WTC11 (cell line): ENCODE results near the gene RHOU. TPM values are rescaled to one million over a fixed set of nuclear protein-coding genes. Genes with fewer than 3 reads are reported as not detected.

Source experiments
- ATAC-seq: fragments of 200-7000 bp; cut with Tn5 transposase; 2 replicates; pipeline ENCODE4 v1.10.0; 2021; ENCODE audit warnings: mild to moderate bottlenecking, moderate library complexity
- CTCF ChIA-PET: fragments of 300-600 bp; sonication (Branson Sonifier 250); formaldehyde crosslinking; loops from one replicate; lab custom pipeline; 2021; ENCODE audit warnings: antibody characterized with exemption; lab: Charles Lee
- POLR2A ChIA-PET: fragments of 350-600 bp; sonication (Branson Sonifier 250); formaldehyde crosslinking; loops from one replicate; lab custom pipeline; 2021; ENCODE audit warnings: antibody characterized with exemption; lab: Charles Lee
- DNase-seq: peaks from one replicate; pipeline ENCODE4 v3.0.0; 2021; ENCODE audit warnings: low spot score
- H3K27ac Mint-ChIP-seq: 2 replicates; pipeline ENCODE4 v1.8.0; 2021; ENCODE audit warnings: mixed read lengths
- H3K27me3 Mint-ChIP-seq: 2 replicates; pipeline ENCODE4 v1.8.0; 2021; ENCODE audit warnings: low read depth, mild to moderate bottlenecking, moderate library complexity, mixed read lengths
- H3K36me3 Mint-ChIP-seq: 2 replicates; pipeline ENCODE4 v1.8.0; 2021; ENCODE audit warnings: mixed read lengths
- H3K4me1 Mint-ChIP-seq: 2 replicates; pipeline ENCODE4 v1.8.0; 2022; ENCODE audit warnings: mixed read lengths
- H3K4me3 Mint-ChIP-seq: 2 replicates; pipeline ENCODE4 v1.8.0; 2021; ENCODE audit warnings: mild to moderate bottlenecking, moderate library complexity, mixed read lengths
- H3K9me3 Mint-ChIP-seq: 2 replicates; pipeline ENCODE4 v1.8.0; 2021; ENCODE audit warnings: mixed read lengths
- MXD4 ChIP-seq: fragments of 250-450 bp; sonication (Bioruptor Pico); IDR thresholded peaks from 2 replicates; pipeline ENCODE4 v1.8.0; 2021; ENCODE audit warnings: mild to moderate bottlenecking, moderate library complexity, borderline replicate concordance
- TCF7 ChIP-seq: sonication (generic); formaldehyde crosslinking; IDR thresholded peaks from 2 replicates; pipeline ENCODE4 v1.8.0; 2022; ENCODE audit warnings: mild to moderate bottlenecking, low read depth, missing genetic modification reagents, moderate library complexity
- TEAD4 ChIP-seq: sonication (generic); formaldehyde crosslinking; IDR thresholded peaks from 2 replicates; pipeline ENCODE4 v1.8.0; 2022; ENCODE audit warnings: mild to moderate bottlenecking, missing genetic modification reagents
- ZBTB21 ChIP-seq: sonication (generic); formaldehyde crosslinking; IDR thresholded peaks from 2 replicates; pipeline ENCODE4 v1.8.1; 2023; ENCODE audit warnings: mild to moderate bottlenecking, missing genetic modification reagents, borderline replicate concordance
- ZNF121 ChIP-seq: sonication (generic); formaldehyde crosslinking; IDR thresholded peaks from 2 replicates; pipeline ENCODE4 v1.8.0; 2023; ENCODE audit warnings: missing genetic modification reagents
- ZNF263 ChIP-seq: sonication (generic); formaldehyde crosslinking; IDR thresholded peaks from 2 replicates; pipeline ENCODE4 v1.8.1; 2022; ENCODE audit warnings: low read depth, mild to moderate bottlenecking, moderate library complexity, missing genetic modification reagents
- ZNF317 ChIP-seq: sonication (generic); formaldehyde crosslinking; IDR thresholded peaks from 2 replicates; pipeline ENCODE4 v1.8.1; 2023; ENCODE audit warnings: low read depth, mild to moderate bottlenecking, moderate library complexity, missing genetic modification reagents, borderline replicate concordance
- total RNA-seq: library from RNA; stranded (reverse); gene quantifications from 3 replicates; pipeline ENCODE4 v1.2.3, GENCODE V29; 2021
- TF ChIP-seq, protein P1 (sequence below): sonication (generic); formaldehyde crosslinking; IDR thresholded peaks from 2 replicates; pipeline ENCODE4 v1.8.1; 2023; ENCODE audit warnings: mild to moderate bottlenecking, missing genetic modification reagents, moderate library complexity
- TF ChIP-seq, protein P2 (sequence below): sonication (generic); formaldehyde crosslinking; IDR thresholded peaks from 2 replicates; pipeline ENCODE4 v1.8.1; 2023; ENCODE audit warnings: mild to moderate bottlenecking, missing genetic modification reagents, borderline replicate concordance
- TF ChIP-seq, protein P3 (sequence below): sonication (generic); formaldehyde crosslinking; IDR thresholded peaks from 2 replicates; pipeline ENCODE4 v1.8.0; 2022; ENCODE audit warnings: mild to moderate bottlenecking, missing genetic modification reagents
- TF ChIP-seq, protein P4 (sequence below): sonication (generic); formaldehyde crosslinking; IDR thresholded peaks from 2 replicates; pipeline ENCODE4 v1.8.0; 2023; ENCODE audit warnings: missing genetic modification reagents
- TF ChIP-seq, protein P5 (sequence below): fragments of 250-450 bp; sonication (Bioruptor Pico); IDR thresholded peaks from 2 replicates; pipeline ENCODE4 v1.9.0; 2021; ENCODE audit warnings: moderate library complexity, mild to moderate bottlenecking, inconsistent platforms, borderline replicate concordance
- TF ChIP-seq, protein P6 (sequence below): fragments of 250-450 bp; sonication (Bioruptor Pico); IDR thresholded peaks from 2 replicates; pipeline ENCODE4 v1.9.0; 2021; ENCODE audit warnings: mild to moderate bottlenecking

Gene RHOU
- total RNA-seq, 1 experiment from 2014 or later = 6.0 TPM

DNA sequence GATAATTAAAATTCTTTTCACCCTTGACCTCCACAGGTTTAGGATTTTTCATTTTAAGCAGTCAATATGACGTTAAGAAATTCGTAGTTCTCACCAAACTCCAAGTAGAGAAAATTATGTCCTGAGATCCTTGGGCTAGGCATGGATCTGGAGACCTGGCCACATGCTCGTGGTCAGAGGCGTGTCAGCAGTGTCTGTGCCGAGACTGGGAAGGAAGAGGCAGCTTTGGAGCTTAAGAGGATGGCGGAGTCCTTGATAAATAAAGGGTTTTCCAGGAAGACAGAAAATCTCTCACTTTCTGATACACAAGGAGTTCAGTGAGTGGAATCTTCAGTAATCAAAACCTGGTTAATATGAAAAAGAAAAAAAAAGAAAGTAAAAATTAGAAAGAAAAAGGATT is 17.0 kb downstream of the RHOU start (continued):
- TF ChIP-seq, protein P1, sequence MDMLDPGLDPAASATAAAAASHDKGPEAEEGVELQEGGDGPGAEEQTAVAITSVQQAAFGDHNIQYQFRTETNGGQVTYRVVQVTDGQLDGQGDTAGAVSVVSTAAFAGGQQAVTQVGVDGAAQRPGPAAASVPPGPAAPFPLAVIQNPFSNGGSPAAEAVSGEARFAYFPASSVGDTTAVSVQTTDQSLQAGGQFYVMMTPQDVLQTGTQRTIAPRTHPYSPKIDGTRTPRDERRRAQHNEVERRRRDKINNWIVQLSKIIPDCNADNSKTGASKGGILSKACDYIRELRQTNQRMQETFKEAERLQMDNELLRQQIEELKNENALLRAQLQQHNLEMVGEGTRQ (CRISPR knock-in tag) = no peak
- no peak for TF ChIP-seq ZNF317 (CRISPR knock-in tag)

DNA sequence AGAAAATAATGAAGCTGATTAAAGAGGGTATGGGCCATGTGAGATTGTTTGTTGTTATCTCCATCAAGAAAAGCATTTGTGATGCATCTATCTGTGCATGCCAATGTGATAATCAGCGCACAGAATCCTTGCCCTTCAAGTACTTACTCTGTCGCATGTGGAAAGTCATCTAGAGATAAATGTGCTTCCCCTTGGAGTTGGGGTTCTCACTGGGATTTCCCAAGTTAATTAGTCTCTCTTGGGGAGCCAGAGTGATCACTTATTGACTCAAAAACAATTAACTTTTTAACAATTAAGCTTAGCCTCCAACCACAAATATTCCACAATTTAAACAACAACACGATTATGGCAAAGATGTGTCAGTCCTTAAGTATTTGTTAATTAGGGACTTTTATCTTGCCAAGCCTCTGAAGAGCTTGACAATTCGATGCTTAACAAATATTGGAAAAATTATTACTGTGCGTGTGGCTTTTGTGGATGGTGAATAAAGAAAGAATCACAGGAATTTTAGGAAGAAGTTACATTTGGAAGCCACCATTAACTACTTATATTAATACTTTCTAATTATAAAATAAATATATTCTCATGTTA is 17.5 kb downstream of the RHOU start:
- H3K4me1 Mint-ChIP-seq = peaks cover 18% of the 10 kb centered on the region
- ChIA-PET CTCF (interaction anchor here (1.2 kb wide), 1 partner anchor 17 kb away, joined by 4 read pairs; the partner anchor contains the start of gene RHOU), POLR2A (interaction anchor here (0.6 kb wide), 1 partner anchor 407 kb away, joined by 4 read pairs; no protein-coding TSS in a partner anchor)
- H3K36me3 Mint-ChIP-seq = peaks cover 12% of the 10 kb centered on the region; the same call in 1 of the 2 replicates
- peaks cover 17% of the 10 kb centered on the region for H3K9me3 Mint-ChIP-seq
- DNase-seq = no peak
- peaks cover 13% of the 10 kb centered on the region for H3K27me3 Mint-ChIP-seq
- no peak for ATAC-seq
- H3K4me3 Mint-ChIP-seq = no peak overlapping the region
- TF ChIP-seq, protein P2, sequence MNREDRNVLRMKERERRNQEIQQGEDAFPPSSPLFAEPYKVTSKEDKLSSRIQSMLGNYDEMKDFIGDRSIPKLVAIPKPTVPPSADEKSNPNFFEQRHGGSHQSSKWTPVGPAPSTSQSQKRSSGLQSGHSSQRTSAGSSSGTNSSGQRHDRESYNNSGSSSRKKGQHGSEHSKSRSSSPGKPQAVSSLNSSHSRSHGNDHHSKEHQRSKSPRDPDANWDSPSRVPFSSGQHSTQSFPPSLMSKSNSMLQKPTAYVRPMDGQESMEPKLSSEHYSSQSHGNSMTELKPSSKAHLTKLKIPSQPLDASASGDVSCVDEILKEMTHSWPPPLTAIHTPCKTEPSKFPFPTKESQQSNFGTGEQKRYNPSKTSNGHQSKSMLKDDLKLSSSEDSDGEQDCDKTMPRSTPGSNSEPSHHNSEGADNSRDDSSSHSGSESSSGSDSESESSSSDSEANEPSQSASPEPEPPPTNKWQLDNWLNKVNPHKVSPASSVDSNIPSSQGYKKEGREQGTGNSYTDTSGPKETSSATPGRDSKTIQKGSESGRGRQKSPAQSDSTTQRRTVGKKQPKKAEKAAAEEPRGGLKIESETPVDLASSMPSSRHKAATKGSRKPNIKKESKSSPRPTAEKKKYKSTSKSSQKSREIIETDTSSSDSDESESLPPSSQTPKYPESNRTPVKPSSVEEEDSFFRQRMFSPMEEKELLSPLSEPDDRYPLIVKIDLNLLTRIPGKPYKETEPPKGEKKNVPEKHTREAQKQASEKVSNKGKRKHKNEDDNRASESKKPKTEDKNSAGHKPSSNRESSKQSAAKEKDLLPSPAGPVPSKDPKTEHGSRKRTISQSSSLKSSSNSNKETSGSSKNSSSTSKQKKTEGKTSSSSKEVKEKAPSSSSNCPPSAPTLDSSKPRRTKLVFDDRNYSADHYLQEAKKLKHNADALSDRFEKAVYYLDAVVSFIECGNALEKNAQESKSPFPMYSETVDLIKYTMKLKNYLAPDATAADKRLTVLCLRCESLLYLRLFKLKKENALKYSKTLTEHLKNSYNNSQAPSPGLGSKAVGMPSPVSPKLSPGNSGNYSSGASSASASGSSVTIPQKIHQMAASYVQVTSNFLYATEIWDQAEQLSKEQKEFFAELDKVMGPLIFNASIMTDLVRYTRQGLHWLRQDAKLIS (CRISPR knock-in tag) = no peak
- TF ChIP-seq TCF7 (CRISPR knock-in tag) = no peak
- TF ChIP-seq, protein P3, sequence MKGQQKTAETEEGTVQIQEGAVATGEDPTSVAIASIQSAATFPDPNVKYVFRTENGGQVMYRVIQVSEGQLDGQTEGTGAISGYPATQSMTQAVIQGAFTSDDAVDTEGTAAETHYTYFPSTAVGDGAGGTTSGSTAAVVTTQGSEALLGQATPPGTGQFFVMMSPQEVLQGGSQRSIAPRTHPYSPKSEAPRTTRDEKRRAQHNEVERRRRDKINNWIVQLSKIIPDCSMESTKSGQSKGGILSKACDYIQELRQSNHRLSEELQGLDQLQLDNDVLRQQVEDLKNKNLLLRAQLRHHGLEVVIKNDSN (CRISPR knock-in tag) = no peak
- H3K27ac Mint-ChIP-seq = no peak overlapping the region

DNA sequence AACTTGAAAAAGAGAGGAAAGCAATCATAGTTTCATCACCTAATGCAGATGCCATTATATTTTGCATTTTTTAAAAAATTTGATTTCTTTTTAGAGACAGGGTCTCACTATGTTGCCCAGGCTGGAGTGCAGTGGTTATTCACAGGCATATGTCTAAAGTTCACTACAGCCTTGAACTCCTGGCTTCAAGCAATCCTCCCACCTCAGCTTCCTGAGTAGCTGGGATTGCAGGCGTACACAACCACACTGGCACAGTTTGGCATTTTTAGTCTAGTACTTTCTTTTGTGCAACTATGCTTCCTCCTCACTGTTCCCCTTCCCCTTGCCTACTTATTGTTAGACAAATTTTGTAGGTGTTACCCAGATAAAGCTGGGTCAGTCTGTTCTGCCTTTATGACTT is 18.0 kb downstream of the RHOU start:
- no peak overlapping the region for H3K4me3 Mint-ChIP-seq
- H3K4me1 Mint-ChIP-seq = peaks cover 15% of the 10 kb centered on the region
- ATAC-seq (no peak), DNase-seq (no peak)
- CTCF ChIA-PET = interaction anchor here (1.2 kb wide), 1 partner anchor 17 kb away, joined by 4 read pairs; the partner anchor contains the start of gene RHOU
- peaks cover 12% of the 10 kb centered on the region; the same call in 1 of the 2 replicates for H3K36me3 Mint-ChIP-seq
- TF ChIP-seq ZBTB21 (CRISPR knock-in tag) = no peak
- no peak for TF ChIP-seq ZNF263
- TF ChIP-seq, protein P4, sequence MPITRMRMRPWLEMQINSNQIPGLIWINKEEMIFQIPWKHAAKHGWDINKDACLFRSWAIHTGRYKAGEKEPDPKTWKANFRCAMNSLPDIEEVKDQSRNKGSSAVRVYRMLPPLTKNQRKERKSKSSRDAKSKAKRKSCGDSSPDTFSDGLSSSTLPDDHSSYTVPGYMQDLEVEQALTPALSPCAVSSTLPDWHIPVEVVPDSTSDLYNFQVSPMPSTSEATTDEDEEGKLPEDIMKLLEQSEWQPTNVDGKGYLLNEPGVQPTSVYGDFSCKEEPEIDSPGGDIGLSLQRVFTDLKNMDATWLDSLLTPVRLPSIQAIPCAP (CRISPR knock-in tag) = no peak
- no peak for TF ChIP-seq MXD4
- TF ChIP-seq ZNF121 = peak; percentile 78; the same call in 1 of the 2 replicates
- TF ChIP-seq TEAD4 (CRISPR knock-in tag) = no peak
- H3K27ac Mint-ChIP-seq = no peak overlapping the region
- POLR2A ChIA-PET = no interaction called here
- H3K9me3 Mint-ChIP-seq = peaks cover 17% of the 10 kb centered on the region
- H3K27me3 Mint-ChIP-seq = peaks cover 13% of the 10 kb centered on the region

DNA sequence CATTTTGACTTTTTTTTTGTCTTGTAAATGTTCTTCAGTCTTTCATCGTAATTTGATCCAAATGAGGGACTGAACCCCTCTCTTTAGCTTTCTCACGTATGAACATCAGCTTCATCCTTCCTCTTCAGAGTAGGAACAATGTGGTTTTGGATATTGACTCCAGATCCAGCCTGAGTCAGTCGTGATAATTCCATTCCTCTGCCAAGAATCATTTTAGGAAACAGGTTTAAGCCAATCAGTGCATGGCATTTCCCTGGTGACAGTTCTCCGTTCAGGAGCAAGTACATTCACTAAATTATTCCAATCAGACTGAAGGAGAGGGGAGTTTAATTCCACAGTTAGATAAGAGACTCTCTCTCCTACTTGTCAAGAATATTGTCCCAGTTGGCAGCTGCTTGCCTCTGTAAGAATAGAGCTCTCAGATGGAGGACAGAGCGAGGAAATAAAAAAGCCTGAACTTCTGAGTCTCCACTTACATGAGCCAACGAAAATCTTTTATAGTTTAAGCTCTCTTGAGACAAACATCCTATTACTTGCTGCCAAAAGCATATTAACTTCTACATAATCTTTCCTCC is 18.6 kb downstream of the RHOU start:
- TF ChIP-seq, protein P5, sequence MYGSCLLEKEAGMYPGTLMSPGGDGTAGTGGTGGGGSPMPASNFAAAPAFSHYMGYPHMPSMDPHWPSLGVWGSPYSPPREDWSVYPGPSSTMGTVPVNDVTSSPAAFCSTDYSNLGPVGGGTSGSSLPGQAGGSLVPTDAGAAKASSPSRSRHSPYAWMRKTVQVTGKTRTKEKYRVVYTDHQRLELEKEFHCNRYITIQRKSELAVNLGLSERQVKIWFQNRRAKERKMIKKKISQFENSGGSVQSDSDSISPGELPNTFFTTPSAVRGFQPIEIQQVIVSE (CRISPR knock-in tag) = no peak
- TF ChIP-seq, protein P6, sequence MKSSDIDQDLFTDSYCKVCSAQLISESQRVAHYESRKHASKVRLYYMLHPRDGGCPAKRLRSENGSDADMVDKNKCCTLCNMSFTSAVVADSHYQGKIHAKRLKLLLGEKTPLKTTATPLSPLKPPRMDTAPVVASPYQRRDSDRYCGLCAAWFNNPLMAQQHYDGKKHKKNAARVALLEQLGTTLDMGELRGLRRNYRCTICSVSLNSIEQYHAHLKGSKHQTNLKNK (CRISPR knock-in tag) = no peak
- H3K27me3 Mint-ChIP-seq = peaks cover 15% of the 10 kb centered on the region
- no peak overlapping the region for H3K4me3 Mint-ChIP-seq
- DNase-seq (no peak), ATAC-seq (no peak)
- H3K36me3 Mint-ChIP-seq = peaks cover 12% of the 10 kb centered on the region; the same call in 1 of the 2 replicates
- H3K4me1 Mint-ChIP-seq = peaks cover 15% of the 10 kb centered on the region
- CTCF ChIA-PET = interaction anchor here (1.2 kb wide), 1 partner anchor 18 kb away, joined by 4 read pairs; the partner anchor contains the start of gene RHOU
- H3K9me3 Mint-ChIP-seq = peaks cover 17% of the 10 kb centered on the region
- no peak overlapping the region for H3K27ac Mint-ChIP-seq
- POLR2A ChIA-PET = no interaction called here
